CD4-positive, alpha-beta T cell (primary cell): Measurements from ENCODE around the gene FARP1. TPM values are rescaled to one million over a fixed set of nuclear protein-coding genes. Genes with fewer than 3 reads are reported as not detected.

Experiments
- ATAC-seq: fragments of 200-7000 bp; cut with Tn5 transposase; one replicate; pipeline ENCODE4 v1.10.0; 2022; ENCODE audit warnings: mild to moderate bottlenecking; ENCODE audit not compliant: poor library complexity
- CTCF ChIA-PET: fragments of 350-600 bp; sonication (Branson Sonifier 250); formaldehyde crosslinking; loops from one replicate; lab custom pipeline; 2021; ENCODE audit warnings: antibody characterized with exemption, inconsistent platforms; lab: Charles Lee
- POLR2A ChIA-PET: fragments of 350-600 bp; sonication (Branson Sonifier 250); formaldehyde crosslinking; loops from one replicate; lab custom pipeline; 2021; ENCODE audit warnings: antibody characterized with exemption, inconsistent platforms; lab: Charles Lee
- DNase-seq, 14 experiments: peaks; one replicate each; pipeline ENCODE4 v3.0.0-alpha.2; 2013 to 2020; ENCODE audit warnings: mixed read lengths in 2 of 14
- H3K27ac ChIP-seq, 2 donors: one replicate each; pipeline versions ENCODE4 v1.5.1 to v1.7.0; 2013; ENCODE audit warnings: low read length in 2 of 2, low read depth in 1 of 2, mild to moderate bottlenecking in 1 of 2
- H3K27me3 ChIP-seq, 2 experiments: 1 replicate in 1 of 2; 2 replicates in 1 of 2; pipeline versions ENCODE4 v1.6.1 to v1.7.0; 2013; ENCODE audit warnings: low read length in 2 of 2, control low read depth in 1 of 2, mild to moderate bottlenecking in 1 of 2, moderate library complexity in 1 of 2; ENCODE audit not compliant: insufficient read depth in 2 of 2, control insufficient read depth in 1 of 2
- H3K36me3 ChIP-seq: one replicate; pipeline ENCODE4 v1.6.1; 2013; ENCODE audit warnings: low read length, control low read depth; ENCODE audit not compliant: insufficient read depth
- H3K4me1 ChIP-seq: one replicate; pipeline ENCODE4 v1.6.1; 2013; ENCODE audit warnings: low read length, control low read depth; ENCODE audit not compliant: insufficient read depth
- H3K4me3 ChIP-seq: one replicate; pipeline ENCODE4 v1.5.1; 2013; ENCODE audit warnings: mild to moderate bottlenecking, low read length, moderate library complexity
- H3K9me3 ChIP-seq, 2 experiments: 1 replicate in 1 of 2; 2 replicates in 1 of 2; pipeline versions ENCODE4 v1.6.1 to v1.7.0; 2013; ENCODE audit warnings: low read length in 2 of 2, mild to moderate bottlenecking in 2 of 2, control low read depth in 1 of 2, moderate library complexity in 1 of 2; ENCODE audit not compliant: control insufficient read depth in 1 of 2, insufficient read depth in 1 of 2
- H3K27ac Mint-ChIP-seq: one replicate; pipeline ENCODE4 v1.8.0; 2020; ENCODE audit warnings: mixed read lengths
- H3K27me3 Mint-ChIP-seq: one replicate; pipeline ENCODE4 v1.8.0; 2021; ENCODE audit warnings: mixed read lengths
- H3K36me3 Mint-ChIP-seq: one replicate; pipeline ENCODE4 v1.8.0; 2021; ENCODE audit warnings: low read depth, mixed read lengths
- H3K4me1 Mint-ChIP-seq: one replicate; pipeline ENCODE4 v1.8.0; 2021; ENCODE audit warnings: low read depth, mixed read lengths
- H3K4me3 Mint-ChIP-seq: one replicate; pipeline ENCODE4 v1.8.0; 2020; ENCODE audit warnings: mild to moderate bottlenecking, mixed read lengths
- H3K9me3 Mint-ChIP-seq: one replicate; pipeline ENCODE4 v1.8.0; 2020; ENCODE audit warnings: mixed read lengths
- CTCF ChIP-seq: fragments of 200-600 bp; IDR thresholded peaks from one replicate; pipeline ENCODE4 v1.8.0; 2022; ENCODE audit warnings: antibody characterized with exemption, mild to moderate bottlenecking
- intact Hi-C, 2 experiments: fragments of 100-400 bp; cut with DNase I in 1 of 2; cut with micrococcal nuclease in 1 of 2; formaldehyde crosslinking; loops; one replicate each; pipeline versions ENCODE4 v1.15.1 to v1.9.0; 2023 to 2025; cut with DNase I, micrococcal nuclease
- total RNA-seq, 174 experiments: library from RNA in 2 of 174; stranded (reverse) in 2 of 174; gene quantifications; one replicate each; pipeline ENCODE4 v1.2.3 and lab custom pipeline; 2021 to 2026

The FARP1 gene
- total RNA-seq, 2 experiments from 2014 or later = 0.30 TPM; not detected in 1

- H3K36me3 ChIP-seq = no peaks in the 10 kb centered on the region
- POLR2A ChIA-PET = no interaction called here
- H3K27ac ChIP-seq = no peak overlapping the region
- TF ChIP-seq CTCF = no peak
- ATAC-seq (no peak), DNase-seq (no peak)
- Mint-ChIP-seq H3K27me3 (peaks cover 32% of the 10 kb centered on the region), H3K4me3 (no peak overlapping the region), H3K27ac (no peak overlapping the region), H3K4me1 (no peaks in the 10 kb centered on the region), H3K36me3 (no peaks in the 10 kb centered on the region), H3K9me3 (no peaks in the 10 kb centered on the region)
- no peaks in the 10 kb centered on the region for H3K9me3 ChIP-seq
- H3K27me3 ChIP-seq = peaks cover 3 to 4% of the 10 kb centered on the region in 2 experiments
- H3K4me1 ChIP-seq = no peaks in the 10 kb centered on the region
- intact Hi-C loops = no loop called here
- CTCF ChIA-PET = no interaction called here
- H3K4me3 ChIP-seq = no peak overlapping the region
Observed at GRCh38 chr13:98157188-98157587, 14.3 kb downstream of the FARP1 start.

GRCh38 chr13:98157609-98158008 is 14.7 kb downstream of the FARP1 start:
- Mint-ChIP-seq H3K4me1 (no peaks in the 10 kb centered on the region), H3K9me3 (no peaks in the 10 kb centered on the region), H3K36me3 (no peaks in the 10 kb centered on the region), H3K27ac (no peak overlapping the region), H3K4me3 (no peak overlapping the region), H3K27me3 (peaks cover 27% of the 10 kb centered on the region)
- Histone ChIP-seq H3K27me3 (peaks cover 0 to 4% of the 10 kb centered on the region in 2 experiments), H3K9me3 (no peaks in the 10 kb centered on the region), H3K36me3 (no peaks in the 10 kb centered on the region), H3K4me1 (no peaks in the 10 kb centered on the region), H3K27ac (no peak overlapping the region), H3K4me3 (no peak overlapping the region)
- no peak for TF ChIP-seq CTCF
- ChIA-PET POLR2A (no interaction called here), CTCF (no interaction called here)
- intact Hi-C loops = no loop called here
- no peak for DNase-seq
- no peak for ATAC-seq

- ATAC-seq (no peak), DNase-seq (no peak)
- Histone ChIP-seq H3K27ac (no peak overlapping the region), H3K9me3 (no peaks in the 10 kb centered on the region), H3K36me3 (no peaks in the 10 kb centered on the region), H3K27me3 (peaks cover 0 to 4% of the 10 kb centered on the region in 2 experiments), H3K4me3 (no peak overlapping the region), H3K4me1 (no peaks in the 10 kb centered on the region)
- H3K27me3 Mint-ChIP-seq = peaks cover 23% of the 10 kb centered on the region
- no peak overlapping the region for H3K27ac Mint-ChIP-seq
- no peaks in the 10 kb centered on the region for H3K36me3 Mint-ChIP-seq
- no peak overlapping the region for H3K4me3 Mint-ChIP-seq
- no peaks in the 10 kb centered on the region for H3K4me1 Mint-ChIP-seq
- intact Hi-C loops = no loop called here
- ChIA-PET POLR2A (no interaction called here), CTCF (no interaction called here)
- no peaks in the 10 kb centered on the region for H3K9me3 Mint-ChIP-seq
- no peak for TF ChIP-seq CTCF
Observed at GRCh38 chr13:98158172-98158899, 15.4 kb downstream of the FARP1 start.
